Stimulated activated CD4-positive, alpha-beta T cell treated with anti-CD3 and anti-CD28 coated beads, TNF-alpha, amount 100 ng/mL, for 4 hours (primary cell): ENCODE results near the gene GYS1.
A peak's percentile ranks its signal among the peaks of the same experiment; 100 is the strongest.

Experiments
- DNase-seq, 3 experiments: peaks; one replicate each; pipeline ENCODE4 v3.0.0-alpha.2; 2020; ENCODE audit warnings: low read depth in 3 of 3

GYS1 gene

GRCh38 chr19:48988860-48989259 is 4.2 kb downstream of the GYS1 start:
- DNase-seq = no peak

GRCh38 chr19:48988286-48988685 is 4.8 kb downstream of the GYS1 start:
- no peak for DNase-seq

GRCh38 chr19:48987323-48987722 is 5.8 kb downstream of the GYS1 start:
- no peak for DNase-seq

GRCh38 chr19:48986211-48986610 is 6.9 kb downstream of the GYS1 start:
- DNase-seq = no peak

- DNase-seq = no peak
Observed at GRCh38 chr19:48985711-48986110, 7.4 kb downstream of the GYS1 start.

- DNase-seq = no peak
Observed at GRCh38 chr19:48982280-48982679, 10.8 kb downstream of the GYS1 start.

GRCh38 chr19:48977061-48977460 is 16.0 kb downstream of the GYS1 start:
- no peak for DNase-seq

GRCh38 chr19:48975947-48976847 is 16.9 kb downstream of the GYS1 start:
- DNase-seq = no peak

- peak; percentile 67 to 75 (median 69) for DNase-seq
Observed at GRCh38 chr19:48970923-48971395, 22.1 kb downstream of the GYS1 start.

- no peak for DNase-seq
Observed at GRCh38 chr19:48970139-48970766, 22.9 kb downstream of the GYS1 start.

- no peak for DNase-seq
Observed at GRCh38 chr19:48969276-48970138, 23.6 kb downstream of the GYS1 start.

- DNase-seq = no peak
Observed at GRCh38 chr19:48968813-48969218, 24.3 kb downstream of the GYS1 start.

- DNase-seq = no peak
Observed at GRCh38 chr19:48968179-48968661, 24.9 kb downstream of the GYS1 start.

GRCh38 chr19:48967346-48968178 is 25.5 kb downstream of the GYS1 start:
- no peak for DNase-seq

GRCh38 chr19:48966541-48967345 is 26.4 kb downstream of the GYS1 start:
- DNase-seq = no peak

GRCh38 chr19:48965806-48966540 is 27.1 kb downstream of the GYS1 start:
- peak; percentile 77 to 87 (median 80) for DNase-seq

- DNase-seq = peak; percentile 75 to 79 (median 76)
Observed at GRCh38 chr19:48965040-48965805, 27.9 kb downstream of the GYS1 start, which contains the start of gene FTL. TSS of gene FTL (plus strand) at chr19:48965309. CDS start at chr19:48965508, 199 bp downstream.
